Measurements from ENCODE around the gene TUT4. TPM values are rescaled to one million over a fixed set of nuclear protein-coding genes. Genes with fewer than 3 reads are reported as not detected.

TUT4 gene
- total and polyA plus RNA-seq, 2 donors: 27.0 to 145 TPM

GRCh38 chr1:52504720-52505119, 48.2 kb downstream of the TUT4 start:
- Histone ChIP-seq H3K27ac (ENCODE audit: low read depth) (no peak overlapping the region), H3K4me3 (ENCODE audit: low read depth, low read length) (no peak overlapping the region), H3K36me3 (ENCODE audit: insufficient read depth) (no peaks in the 10 kb centered on the region), H3K4me1 (ENCODE audit: insufficient read depth) (no peaks in the 10 kb centered on the region)
- DNase-seq (ENCODE audit: extremely low spot score): no peak
- 94% methylated on average over 1 of the region's 1 CpG for WGBS

GRCh38 chr1:52503706-52504105, 49.2 kb downstream of the TUT4 start:
- no peak overlapping the region for H3K4me3 ChIP-seq (ENCODE audit: low read depth, low read length)
- no peaks in the 10 kb centered on the region for H3K36me3 ChIP-seq (ENCODE audit: insufficient read depth)
- no peaks in the 10 kb centered on the region for H3K4me1 ChIP-seq (ENCODE audit: insufficient read depth)
- no peak overlapping the region for H3K27ac ChIP-seq (ENCODE audit: low read depth)
- no peak for DNase-seq (ENCODE audit: extremely low spot score)

- DNase-seq (ENCODE audit: extremely low spot score): no peak
- H3K27ac ChIP-seq (ENCODE audit: low read depth): no peak overlapping the region
- no peaks in the 10 kb centered on the region for H3K4me1 ChIP-seq (ENCODE audit: insufficient read depth)
- no peak overlapping the region for H3K4me3 ChIP-seq (ENCODE audit: low read depth, low read length)
- WGBS: 89% methylated on average over 5 of the region's 5 CpGs
- H3K36me3 ChIP-seq (ENCODE audit: insufficient read depth): peaks cover 2% of the 10 kb centered on the region
Measured at GRCh38 chr1:52502789-52503188, 50.1 kb downstream of the TUT4 start.

GRCh38 chr1:52487632-52488031, 65.3 kb downstream of the TUT4 start:
- Histone ChIP-seq H3K4me3 (ENCODE audit: low read depth, low read length) (no peak overlapping the region), H3K36me3 (ENCODE audit: insufficient read depth) (peaks cover 2% of the 10 kb centered on the region), H3K4me1 (ENCODE audit: insufficient read depth) (no peaks in the 10 kb centered on the region), H3K27ac (ENCODE audit: low read depth) (no peak overlapping the region)
- no peak for DNase-seq (ENCODE audit: extremely low spot score)
- WGBS: 94% methylated on average over 2 of the region's 2 CpGs

- H3K4me1 ChIP-seq (ENCODE audit: insufficient read depth): no peaks in the 10 kb centered on the region
- H3K4me3 ChIP-seq (ENCODE audit: low read depth, low read length): no peak overlapping the region
- H3K36me3 ChIP-seq (ENCODE audit: insufficient read depth): peaks cover 5% of the 10 kb centered on the region
- DNase-seq (ENCODE audit: extremely low spot score): no peak
- no peak overlapping the region for H3K27ac ChIP-seq (ENCODE audit: low read depth)
- 97% methylated on average over 7 of the region's 7 CpGs for WGBS
Measured at GRCh38 chr1:52482326-52483004, 70.4 kb downstream of the TUT4 start.

- Histone ChIP-seq H3K36me3 (ENCODE audit: insufficient read depth) (peaks cover 4% of the 10 kb centered on the region), H3K4me3 (ENCODE audit: low read depth, low read length) (no peak overlapping the region), H3K4me1 (ENCODE audit: insufficient read depth) (no peaks in the 10 kb centered on the region), H3K27ac (ENCODE audit: low read depth) (no peak overlapping the region)
- no peak for DNase-seq (ENCODE audit: extremely low spot score)
- 92% methylated on average over 2 of the region's 2 CpGs for WGBS
Measured at GRCh38 chr1:52479076-52479475, 73.8 kb downstream of the TUT4 start.

GRCh38 chr1:52477876-52478275, 75.0 kb downstream of the TUT4 start:
- Histone ChIP-seq H3K36me3 (ENCODE audit: insufficient read depth) (peaks cover 4% of the 10 kb centered on the region), H3K4me3 (ENCODE audit: low read depth, low read length) (no peak overlapping the region), H3K27ac (ENCODE audit: low read depth) (no peak overlapping the region), H3K4me1 (ENCODE audit: insufficient read depth) (no peaks in the 10 kb centered on the region)
- WGBS: 78% methylated on average over 1 of the region's 1 CpG
- DNase-seq (ENCODE audit: extremely low spot score): no peak

GRCh38 chr1:52476943-52477342, 75.9 kb downstream of the TUT4 start:
- peaks cover 2% of the 10 kb centered on the region for H3K36me3 ChIP-seq (ENCODE audit: insufficient read depth)
- no peak for DNase-seq (ENCODE audit: extremely low spot score)
- WGBS: 86% methylated on average over 3 of the region's 3 CpGs

GRCh38 chr1:52474807-52475206, 78.1 kb downstream of the TUT4 start:
- Histone ChIP-seq H3K36me3 (ENCODE audit: insufficient read depth) (no peaks in the 10 kb centered on the region), H3K4me1 (ENCODE audit: insufficient read depth) (no peaks in the 10 kb centered on the region), H3K4me3 (ENCODE audit: low read depth, low read length) (no peak overlapping the region), H3K27ac (ENCODE audit: low read depth) (no peak overlapping the region)
- WGBS: 89% methylated on average over 4 of the region's 4 CpGs
- no peak for DNase-seq (ENCODE audit: extremely low spot score)

More at GRCh38 chr1:52476943-52477342, 75.9 kb downstream of the TUT4 start:
- no peak overlapping the region for H3K4me3 ChIP-seq (ENCODE audit: low read depth, low read length)
- no peaks in the 10 kb centered on the region for H3K4me1 ChIP-seq (ENCODE audit: insufficient read depth)
- H3K27ac ChIP-seq (ENCODE audit: low read depth): no peak overlapping the region

- no peak for DNase-seq (ENCODE audit: extremely low spot score)
- H3K4me1 ChIP-seq (ENCODE audit: insufficient read depth): no peaks in the 10 kb centered on the region
- H3K27ac ChIP-seq (ENCODE audit: low read depth): no peak overlapping the region
- no peak overlapping the region for H3K4me3 ChIP-seq (ENCODE audit: low read depth, low read length)
- no peaks in the 10 kb centered on the region for H3K36me3 ChIP-seq (ENCODE audit: insufficient read depth)
Measured at GRCh38 chr1:52473039-52473438, 79.9 kb downstream of the TUT4 start.

GRCh38 chr1:52472384-52472783, 80.5 kb downstream of the TUT4 start:
- Histone ChIP-seq H3K27ac (ENCODE audit: low read depth) (no peak overlapping the region), H3K36me3 (ENCODE audit: insufficient read depth) (no peaks in the 10 kb centered on the region), H3K4me1 (ENCODE audit: insufficient read depth) (no peaks in the 10 kb centered on the region), H3K4me3 (ENCODE audit: low read depth, low read length) (no peak overlapping the region)
- no peak for DNase-seq (ENCODE audit: extremely low spot score)
- WGBS: 99% methylated on average over 1 of the region's 1 CpG

GRCh38 chr1:52469108-52469507, 83.8 kb downstream of the TUT4 start:
- DNase-seq (ENCODE audit: extremely low spot score): no peak
- Histone ChIP-seq H3K27ac (ENCODE audit: low read depth) (no peak overlapping the region), H3K4me3 (ENCODE audit: low read depth, low read length) (no peak overlapping the region), H3K36me3 (ENCODE audit: insufficient read depth) (peaks cover 3% of the 10 kb centered on the region), H3K4me1 (ENCODE audit: insufficient read depth) (no peaks in the 10 kb centered on the region)
- WGBS: 98% methylated on average over 2 of the region's 2 CpGs

- Histone ChIP-seq H3K27ac (ENCODE audit: low read depth) (no peak overlapping the region), H3K36me3 (ENCODE audit: insufficient read depth) (peaks cover 3% of the 10 kb centered on the region), H3K4me3 (ENCODE audit: low read depth, low read length) (no peak overlapping the region), H3K4me1 (ENCODE audit: insufficient read depth) (no peaks in the 10 kb centered on the region)
- 97% methylated on average over 5 of the region's 5 CpGs for WGBS
- DNase-seq (ENCODE audit: extremely low spot score): no peak
Measured at GRCh38 chr1:52463891-52464290, 89.0 kb downstream of the TUT4 start.

- no peak for DNase-seq (ENCODE audit: extremely low spot score)
- Histone ChIP-seq H3K27ac (ENCODE audit: low read depth) (no peak overlapping the region), H3K36me3 (ENCODE audit: insufficient read depth) (peaks cover 6% of the 10 kb centered on the region), H3K4me1 (ENCODE audit: insufficient read depth) (no peaks in the 10 kb centered on the region), H3K4me3 (ENCODE audit: low read depth, low read length) (no peak overlapping the region)
- WGBS: 77% methylated on average over 1 of the region's 1 CpG
Measured at GRCh38 chr1:52461821-52462220, 91.1 kb downstream of the TUT4 start.

GRCh38 chr1:52460694-52461093, 92.2 kb downstream of the TUT4 start:
- H3K36me3 ChIP-seq (ENCODE audit: insufficient read depth): peaks cover 6% of the 10 kb centered on the region
- H3K4me3 ChIP-seq (ENCODE audit: low read depth, low read length): no peak overlapping the region
- no peak overlapping the region for H3K27ac ChIP-seq (ENCODE audit: low read depth)
- WGBS: 100% methylated on average over 1 of the region's 1 CpG
- DNase-seq (ENCODE audit: extremely low spot score): no peak
- H3K4me1 ChIP-seq (ENCODE audit: insufficient read depth): no peaks in the 10 kb centered on the region
